ENCODE data around the gene DNAJC3.

DNAJC3 gene

GRCh38 chr13:95641291-95642027 is 35.5 kb upstream of the DNAJC3 start:
- no peak for TF ChIP-seq EZH2phosphoT487 (conservative IDR thresholded peaks at IDR 0.05; ENCODE audit: low read length)
- TF ChIP-seq CTCF (IDR thresholded peaks at IDR 0.05; ENCODE audit: insufficient read depth, low read length, poor library complexity, severe bottlenecking): no peak
- Histone ChIP-seq H3K27ac (ENCODE audit: low read depth, low read length) (no peak overlapping the region), H3K79me2 (ENCODE audit: insufficient read depth, low read length) (no peaks in the 10 kb centered on the region), H3K4me2 (ENCODE audit: low read depth, low read length, poor library complexity, severe bottlenecking) (no peak overlapping the region), H4K20me1 (ENCODE audit: low read depth, low read length) (no peaks in the 10 kb centered on the region), H3K36me3 (ENCODE audit: low read length) (no peaks in the 10 kb centered on the region), H3F3A (ENCODE audit: insufficient read depth) (no peaks in the 10 kb centered on the region), H2AFZ (ENCODE audit: low read depth, low read length, severe bottlenecking) (no peak overlapping the region), H3K4me3 (ENCODE audit: insufficient read depth, low read length, poor library complexity, severe bottlenecking) (no peak overlapping the region), H3K9me3 (ENCODE audit: insufficient read depth, low read length) (no peaks in the 10 kb centered on the region), H3K27me3 (ENCODE audit: low read length) (no peaks in the 10 kb centered on the region), H3K9ac (ENCODE audit: low read length) (no peak overlapping the region), H3K9me2 (replicated peaks; ENCODE audit: insufficient read depth, low read length) (no peaks in the 10 kb centered on the region)

GRCh38 chr13:95642028-95642621 is 34.8 kb upstream of the DNAJC3 start:
- Histone ChIP-seq H3K4me3 (ENCODE audit: insufficient read depth, low read length, poor library complexity, severe bottlenecking) (no peak overlapping the region), H2AFZ (ENCODE audit: low read depth, low read length, severe bottlenecking) (no peak overlapping the region)

GRCh38 chr13:95642999-95643398 is 33.9 kb upstream of the DNAJC3 start:
- Histone ChIP-seq H3F3A (ENCODE audit: insufficient read depth) (no peaks in the 10 kb centered on the region), H2AFZ (ENCODE audit: low read depth, low read length, severe bottlenecking) (no peak overlapping the region), H3K27me3 (ENCODE audit: low read length) (no peaks in the 10 kb centered on the region)

More at GRCh38 chr13:95642028-95642621, 34.8 kb upstream of the DNAJC3 start:
- Histone ChIP-seq H3K36me3 (ENCODE audit: low read length) (no peaks in the 10 kb centered on the region), H3K9me2 (replicated peaks; ENCODE audit: insufficient read depth, low read length) (no peaks in the 10 kb centered on the region), H3K27ac (ENCODE audit: low read depth, low read length) (no peak overlapping the region), H3F3A (ENCODE audit: insufficient read depth) (no peaks in the 10 kb centered on the region), H3K9ac (ENCODE audit: low read length) (no peak overlapping the region), H3K27me3 (ENCODE audit: low read length) (no peaks in the 10 kb centered on the region), H4K20me1 (ENCODE audit: low read depth, low read length) (no peaks in the 10 kb centered on the region), H3K4me2 (ENCODE audit: low read depth, low read length, poor library complexity, severe bottlenecking) (no peak overlapping the region), H3K9me3 (ENCODE audit: insufficient read depth, low read length) (no peaks in the 10 kb centered on the region), H3K79me2 (ENCODE audit: insufficient read depth, low read length) (no peaks in the 10 kb centered on the region)
- TF ChIP-seq EZH2phosphoT487 (conservative IDR thresholded peaks at IDR 0.05; ENCODE audit: low read length): no peak
- TF ChIP-seq CTCF (IDR thresholded peaks at IDR 0.05; ENCODE audit: insufficient read depth, low read length, poor library complexity, severe bottlenecking): no peak

More at GRCh38 chr13:95642999-95643398, 33.9 kb upstream of the DNAJC3 start:
- no peaks in the 10 kb centered on the region for H3K36me3 ChIP-seq (ENCODE audit: low read length)
- H3K9me3 ChIP-seq (ENCODE audit: insufficient read depth, low read length): no peaks in the 10 kb centered on the region
- H3K4me3 ChIP-seq (ENCODE audit: insufficient read depth, low read length, poor library complexity, severe bottlenecking): no peak overlapping the region
- no peak overlapping the region for H3K9ac ChIP-seq (ENCODE audit: low read length)
- no peaks in the 10 kb centered on the region for H3K79me2 ChIP-seq (ENCODE audit: insufficient read depth, low read length)
- no peaks in the 10 kb centered on the region for H3K9me2 ChIP-seq (replicated peaks; ENCODE audit: insufficient read depth, low read length)
- no peak overlapping the region for H3K4me2 ChIP-seq (ENCODE audit: low read depth, low read length, poor library complexity, severe bottlenecking)
- H3K27ac ChIP-seq (ENCODE audit: low read depth, low read length): no peak overlapping the region
- H4K20me1 ChIP-seq (ENCODE audit: low read depth, low read length): no peaks in the 10 kb centered on the region
- TF ChIP-seq CTCF (IDR thresholded peaks at IDR 0.05; ENCODE audit: insufficient read depth, low read length, poor library complexity, severe bottlenecking) (no peak), EZH2phosphoT487 (conservative IDR thresholded peaks at IDR 0.05; ENCODE audit: low read length) (no peak)
